Measurements from ENCODE around the gene GET3. TPM values are rescaled to one million over a fixed set of nuclear protein-coding genes. Genes with fewer than 3 reads are reported as not detected.

GET3 gene
- polyA plus RNA-seq, 3 donors: 97.5 to 122 (median 108) TPM

DNA sequence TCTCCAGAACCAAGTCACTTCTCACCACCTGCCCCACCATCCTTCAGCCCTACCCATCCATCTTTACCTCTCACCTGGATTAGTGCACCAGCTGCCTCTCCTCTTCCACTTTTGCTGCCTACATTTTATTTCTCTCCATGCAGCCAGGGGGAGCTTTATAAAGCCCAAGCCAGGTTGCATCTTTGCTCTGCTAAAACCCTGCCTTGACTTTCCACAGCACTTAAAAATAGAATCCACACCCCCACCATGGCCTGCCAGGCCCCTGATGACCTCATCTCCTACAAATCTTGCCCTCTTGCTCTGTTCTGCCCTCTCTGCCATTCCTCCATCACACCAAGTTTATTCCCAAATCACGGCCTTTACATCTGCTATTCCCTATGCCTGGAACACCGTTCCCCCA lies 36.3 kb downstream of the GET3 start:
- intact Hi-C loops (cut with micrococcal nuclease): no loop called here

DNA sequence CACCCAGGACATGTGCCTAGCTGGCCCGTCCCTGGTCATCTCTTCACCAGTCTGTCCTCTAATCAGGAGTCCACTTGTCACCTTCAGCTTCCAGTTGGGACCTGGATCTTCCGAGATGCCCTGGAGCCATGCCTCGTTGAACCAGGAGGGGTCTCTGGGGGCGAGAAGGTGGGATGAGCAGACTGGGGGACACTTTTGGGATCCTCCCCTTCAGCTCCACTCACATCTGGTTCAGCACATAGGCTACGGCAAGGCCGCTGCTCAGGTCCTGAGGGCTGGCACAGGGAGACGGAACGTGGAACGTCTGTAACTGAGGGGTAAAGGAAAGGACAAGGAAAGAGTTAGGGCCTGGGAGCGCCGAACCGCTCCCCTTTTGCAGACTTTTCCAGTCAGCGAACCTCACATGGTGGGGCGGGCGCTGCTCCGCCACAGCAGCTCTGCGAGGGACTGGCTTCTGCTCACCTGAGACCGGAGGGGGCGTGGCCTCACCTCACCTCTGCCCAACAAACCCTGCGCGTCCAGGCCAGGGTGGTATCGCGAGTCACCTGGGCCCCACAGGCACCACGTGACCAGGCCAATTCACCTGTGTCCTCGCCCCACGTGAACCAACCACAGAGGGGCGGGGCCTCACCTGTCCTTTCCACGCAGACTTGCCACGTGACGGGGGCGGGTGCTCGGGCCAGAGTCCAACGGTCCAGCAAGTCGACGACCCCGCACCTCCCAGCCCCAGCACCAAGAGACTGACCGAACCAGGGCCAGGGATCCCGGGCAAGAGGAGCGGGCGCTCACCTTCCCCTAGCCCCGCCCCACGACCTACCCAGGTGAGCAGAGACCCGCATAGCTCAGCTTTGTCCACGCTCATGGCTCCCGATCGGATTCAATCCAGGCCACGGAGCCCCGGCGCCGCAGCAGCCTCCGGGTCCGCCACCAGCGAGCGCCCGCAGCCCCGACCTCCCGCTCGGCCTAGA lies 37.6 kb downstream of the GET3 start, which contains the start of gene HOOK2:
HOOK2 (minus strand) TSS at position 965 of the 968 bp plus-strand sequence; CDS start at position 862, 103 bp downstream.
- Histone ChIP-seq H3K9ac (ENCODE audit: insufficient read depth, low read length, poor library complexity, severe bottlenecking) (peak within 1 kb of the TSS; percentile 49), H3K4me3 (replicated peaks in 1 of 3; ENCODE audit: low read depth in 2 of 3, low read length in 3 of 3) (peak within 1 kb of the TSS; percentile 58 to 85 (median 63)), H3K4me1 (ENCODE audit: control insufficient read depth in 1 of 2, insufficient read depth in 2 of 2, low read length in 2 of 2) (peaks cover 35 to 45% of the 10 kb centered on the region in 2 donors), H2AFZ (ENCODE audit: insufficient read depth, low read depth, low read length, poor library complexity, severe bottlenecking) (peak within 1 kb of the TSS; percentile 86), H4K20me1 (ENCODE audit: insufficient read depth, low read length) (peaks cover 4% of the 10 kb centered on the region), H3K36me3 (replicated peaks in 1 of 2; ENCODE audit: control insufficient read depth in 1 of 2, insufficient read depth in 2 of 2, low read length in 2 of 2) (no peaks in the 10 kb centered on the region), H3K79me2 (ENCODE audit: insufficient read depth, low read length) (peaks cover 26% of the 10 kb centered on the region), H3K4me2 (replicated peaks; ENCODE audit: extremely low read depth, low read length, poor library complexity, severe bottlenecking) (peak within 1 kb of the TSS; percentile 97), H3K9me3 (replicated peaks in 1 of 2; ENCODE audit: control insufficient read depth in 1 of 2, insufficient read depth in 1 of 2, low read length in 2 of 2) (no peaks in the 10 kb centered on the region), H3K27me3 (ENCODE audit: control insufficient read depth in 2 of 2, insufficient read depth in 2 of 2, low read length in 2 of 2) (no peaks in the 10 kb centered on the region), H3K27ac (ENCODE audit: low read depth in 1 of 2, low read length in 2 of 2) (peak within 1 kb of the TSS; percentile 61 to 74)
- 16% methylated on average over 48 of the region's 58 CpGs for WGBS (ENCODE audit: insufficient coverage)
- intact Hi-C loops (cut with micrococcal nuclease): no loop called here
- TF ChIP-seq, protein P1, sequence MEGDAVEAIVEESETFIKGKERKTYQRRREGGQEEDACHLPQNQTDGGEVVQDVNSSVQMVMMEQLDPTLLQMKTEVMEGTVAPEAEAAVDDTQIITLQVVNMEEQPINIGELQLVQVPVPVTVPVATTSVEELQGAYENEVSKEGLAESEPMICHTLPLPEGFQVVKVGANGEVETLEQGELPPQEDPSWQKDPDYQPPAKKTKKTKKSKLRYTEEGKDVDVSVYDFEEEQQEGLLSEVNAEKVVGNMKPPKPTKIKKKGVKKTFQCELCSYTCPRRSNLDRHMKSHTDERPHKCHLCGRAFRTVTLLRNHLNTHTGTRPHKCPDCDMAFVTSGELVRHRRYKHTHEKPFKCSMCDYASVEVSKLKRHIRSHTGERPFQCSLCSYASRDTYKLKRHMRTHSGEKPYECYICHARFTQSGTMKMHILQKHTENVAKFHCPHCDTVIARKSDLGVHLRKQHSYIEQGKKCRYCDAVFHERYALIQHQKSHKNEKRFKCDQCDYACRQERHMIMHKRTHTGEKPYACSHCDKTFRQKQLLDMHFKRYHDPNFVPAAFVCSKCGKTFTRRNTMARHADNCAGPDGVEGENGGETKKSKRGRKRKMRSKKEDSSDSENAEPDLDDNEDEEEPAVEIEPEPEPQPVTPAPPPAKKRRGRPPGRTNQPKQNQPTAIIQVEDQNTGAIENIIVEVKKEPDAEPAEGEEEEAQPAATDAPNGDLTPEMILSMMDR (IDR thresholded peaks at IDR 0.05): no peak
- Mint-ChIP-seq H3K9me3 (no peaks in the 10 kb centered on the region), H3K4me1 (peaks cover 32% of the 10 kb centered on the region), H3K27ac (peak within 1 kb of the TSS; percentile 79 to 94 (median 85)), H3K36me3 (peaks cover 4 to 11% of the 10 kb centered on the region in 2 donors), H3K27me3 (ENCODE audit: low read depth in 3 of 3) (peaks cover 3 to 6% (median 5%) of the 10 kb centered on the region in 3 donors), H3K4me3 (peak within 1 kb of the TSS; percentile 71 to 73)
- peak in 1 of 3 donors; percentile 28 for DNase-seq

More for the DNA sequence above, 36.3 kb downstream of the GET3 start:
- H3K36me3 ChIP-seq (replicated peaks in 1 of 2; ENCODE audit: control insufficient read depth in 1 of 2, insufficient read depth in 2 of 2, low read length in 2 of 2): no peaks in the 10 kb centered on the region
- Mint-ChIP-seq H3K27me3 (ENCODE audit: low read depth in 3 of 3) (peaks cover 2 to 6% (median 3%) of the 10 kb centered on the region in 3 donors), H3K36me3 (peaks cover 4 to 16% of the 10 kb centered on the region in 2 donors), H3K4me1 (peaks cover 21% of the 10 kb centered on the region), H3K4me3 (no peak overlapping the region), H3K9me3 (no peaks in the 10 kb centered on the region), H3K27ac (peak overlapping the region in 1 of 7 donors; percentile 52)
- H3K27ac ChIP-seq (ENCODE audit: low read depth in 1 of 2, low read length in 2 of 2): no peak overlapping the region
- H3K79me2 ChIP-seq (ENCODE audit: insufficient read depth, low read length): peaks cover 20% of the 10 kb centered on the region
- H3K4me2 ChIP-seq (replicated peaks; ENCODE audit: extremely low read depth, low read length, poor library complexity, severe bottlenecking): no peak overlapping the region
- 93% methylated on average over 2 of the region's 2 CpGs for WGBS (ENCODE audit: insufficient coverage)
- H2AFZ ChIP-seq (ENCODE audit: insufficient read depth, low read depth, low read length, poor library complexity, severe bottlenecking): no peak overlapping the region
- peaks cover 4% of the 10 kb centered on the region for H4K20me1 ChIP-seq (ENCODE audit: insufficient read depth, low read length)
- no peak overlapping the region for H3K4me3 ChIP-seq (replicated peaks in 1 of 3; ENCODE audit: low read depth in 2 of 3, low read length in 3 of 3)
- TF ChIP-seq, protein P1 (IDR thresholded peaks at IDR 0.05): no peak
- peaks cover 22 to 32% of the 10 kb centered on the region in 2 donors for H3K4me1 ChIP-seq (ENCODE audit: control insufficient read depth in 1 of 2, insufficient read depth in 2 of 2, low read length in 2 of 2)
- H3K9ac ChIP-seq (ENCODE audit: insufficient read depth, low read length, poor library complexity, severe bottlenecking): no peak overlapping the region
- DNase-seq: no peak
- H3K27me3 ChIP-seq (ENCODE audit: control insufficient read depth in 2 of 2, insufficient read depth in 2 of 2, low read length in 2 of 2): no peaks in the 10 kb centered on the region
- H3K9me3 ChIP-seq (replicated peaks in 1 of 2; ENCODE audit: control insufficient read depth in 1 of 2, insufficient read depth in 1 of 2, low read length in 2 of 2): no peaks in the 10 kb centered on the region
